Measurements from ENCODE around the gene UMPS.

DNA sequence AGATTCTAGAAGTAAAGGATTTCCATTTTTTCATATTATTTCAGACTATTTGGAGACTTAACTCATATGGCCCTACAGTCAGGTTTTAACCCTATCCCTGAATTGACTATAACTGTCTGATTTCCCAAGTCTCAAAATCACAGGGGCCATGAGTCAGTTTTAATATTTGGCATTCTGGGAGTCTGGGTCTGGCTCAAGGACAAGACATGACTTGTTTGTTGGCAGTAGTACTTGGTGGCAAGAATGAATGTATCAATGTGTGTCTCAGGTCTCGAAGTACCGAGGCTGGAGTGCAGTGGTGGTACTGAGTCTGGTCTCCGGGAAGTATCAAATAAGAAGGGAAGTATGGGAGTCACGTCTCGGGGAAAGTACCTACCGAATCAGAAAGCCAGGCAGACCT lies 10.8 kb downstream of the UMPS start:
- TF ChIP-seq, protein P1, sequence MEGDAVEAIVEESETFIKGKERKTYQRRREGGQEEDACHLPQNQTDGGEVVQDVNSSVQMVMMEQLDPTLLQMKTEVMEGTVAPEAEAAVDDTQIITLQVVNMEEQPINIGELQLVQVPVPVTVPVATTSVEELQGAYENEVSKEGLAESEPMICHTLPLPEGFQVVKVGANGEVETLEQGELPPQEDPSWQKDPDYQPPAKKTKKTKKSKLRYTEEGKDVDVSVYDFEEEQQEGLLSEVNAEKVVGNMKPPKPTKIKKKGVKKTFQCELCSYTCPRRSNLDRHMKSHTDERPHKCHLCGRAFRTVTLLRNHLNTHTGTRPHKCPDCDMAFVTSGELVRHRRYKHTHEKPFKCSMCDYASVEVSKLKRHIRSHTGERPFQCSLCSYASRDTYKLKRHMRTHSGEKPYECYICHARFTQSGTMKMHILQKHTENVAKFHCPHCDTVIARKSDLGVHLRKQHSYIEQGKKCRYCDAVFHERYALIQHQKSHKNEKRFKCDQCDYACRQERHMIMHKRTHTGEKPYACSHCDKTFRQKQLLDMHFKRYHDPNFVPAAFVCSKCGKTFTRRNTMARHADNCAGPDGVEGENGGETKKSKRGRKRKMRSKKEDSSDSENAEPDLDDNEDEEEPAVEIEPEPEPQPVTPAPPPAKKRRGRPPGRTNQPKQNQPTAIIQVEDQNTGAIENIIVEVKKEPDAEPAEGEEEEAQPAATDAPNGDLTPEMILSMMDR (IDR thresholded peaks at IDR 0.05) = no peak
- TF ChIP-seq EZH2 (IDR thresholded peaks at IDR 0.05; ENCODE audit: borderline replicate concordance, insufficient read depth, low read depth, low read length, poor library complexity, severe bottlenecking) = no peak
